Raji (cell line): ENCODE measurements around the gene LDLRAD2.

Source experiments
- POLR2A ChIP-seq: IDR thresholded peaks from 2 replicates; pipeline ENCODE4 v1.6.1; 2011; ENCODE audit warnings: low read depth, low read length, control low read depth; ENCODE audit not compliant: insufficient read depth

The LDLRAD2 gene

DNA sequence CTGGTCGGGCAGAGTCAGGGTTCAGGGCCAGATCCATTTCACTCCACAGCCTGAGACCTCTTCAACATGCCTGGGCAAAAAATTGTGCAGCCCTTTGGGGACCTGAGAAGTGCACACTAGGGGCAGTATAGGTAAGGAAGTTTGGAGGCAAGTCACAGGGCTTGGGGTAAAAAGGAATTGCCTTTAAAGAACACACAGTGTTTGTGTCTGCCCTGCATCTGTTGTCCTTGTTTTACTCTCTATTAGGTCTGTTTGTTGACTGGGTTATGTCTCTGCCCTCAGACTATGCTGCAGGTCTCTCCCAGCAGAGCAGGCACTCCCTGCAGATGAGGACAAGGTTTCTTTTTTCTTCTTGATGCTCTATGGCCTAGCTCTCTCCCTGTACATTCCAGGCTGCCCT lies 22.0 kb downstream of the LDLRAD2 start:
- TF ChIP-seq POLR2A: no peak

DNA sequence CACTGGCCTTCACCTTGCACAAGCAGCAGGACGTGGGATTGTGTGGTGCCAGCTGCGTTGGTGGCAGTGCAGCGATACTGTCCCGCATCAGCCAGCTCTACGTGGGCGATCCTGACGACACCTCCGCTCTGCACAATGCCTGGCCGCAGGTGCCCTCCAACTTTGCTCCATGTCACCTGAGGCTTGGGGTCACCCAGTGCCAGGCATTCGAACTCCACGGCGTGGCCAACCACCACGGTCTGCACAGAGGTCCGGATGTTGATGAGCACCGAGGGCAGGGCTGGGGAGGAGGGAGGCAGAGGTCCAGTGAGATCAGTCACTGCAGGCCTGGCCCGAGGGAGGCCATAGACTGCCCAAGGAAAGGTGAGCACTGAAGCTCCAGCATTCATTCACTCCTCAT lies 22.6 kb downstream of the LDLRAD2 start:
- TF ChIP-seq POLR2A: no peak

DNA sequence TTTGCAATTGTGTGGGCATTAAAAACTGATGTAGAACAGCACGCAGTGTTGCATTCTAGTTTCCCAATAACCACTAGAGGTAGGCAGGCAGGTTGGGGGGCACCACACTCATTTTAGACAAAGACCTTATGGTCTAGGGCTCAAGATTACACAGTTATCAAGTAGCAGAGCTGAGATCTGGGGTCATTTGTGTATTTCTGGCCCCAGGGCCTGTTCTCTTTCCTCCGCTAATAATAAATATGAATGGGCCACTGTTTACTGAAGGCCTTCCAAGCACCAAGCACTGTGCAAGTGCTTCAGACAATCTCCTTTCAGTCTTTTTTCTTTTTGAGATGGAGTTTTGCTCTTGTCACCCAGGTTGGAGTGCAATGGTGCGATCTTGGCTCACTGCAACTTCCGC lies 23.9 kb downstream of the LDLRAD2 start:
- TF ChIP-seq POLR2A: no peak

DNA sequence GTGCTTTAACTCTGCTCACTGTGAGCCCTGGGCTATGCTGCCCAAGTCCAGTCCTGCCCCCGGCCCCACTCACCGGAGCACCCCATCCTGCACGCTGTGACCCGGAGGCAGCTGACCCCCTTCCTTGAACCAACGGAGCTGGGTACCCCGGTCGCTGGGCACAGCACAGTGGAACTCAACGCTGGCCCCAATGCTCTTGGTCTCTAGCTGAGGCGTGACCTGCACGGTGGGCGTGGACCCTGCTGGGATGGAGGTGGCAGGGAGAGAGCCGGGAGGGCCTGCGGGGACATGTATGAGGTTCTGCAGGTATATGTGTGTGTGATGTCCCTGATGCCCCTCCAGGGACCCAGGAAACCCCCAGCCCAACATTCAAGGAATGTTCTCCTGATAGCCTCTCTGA lies 24.7 kb downstream of the LDLRAD2 start:
- no peak for TF ChIP-seq POLR2A

DNA sequence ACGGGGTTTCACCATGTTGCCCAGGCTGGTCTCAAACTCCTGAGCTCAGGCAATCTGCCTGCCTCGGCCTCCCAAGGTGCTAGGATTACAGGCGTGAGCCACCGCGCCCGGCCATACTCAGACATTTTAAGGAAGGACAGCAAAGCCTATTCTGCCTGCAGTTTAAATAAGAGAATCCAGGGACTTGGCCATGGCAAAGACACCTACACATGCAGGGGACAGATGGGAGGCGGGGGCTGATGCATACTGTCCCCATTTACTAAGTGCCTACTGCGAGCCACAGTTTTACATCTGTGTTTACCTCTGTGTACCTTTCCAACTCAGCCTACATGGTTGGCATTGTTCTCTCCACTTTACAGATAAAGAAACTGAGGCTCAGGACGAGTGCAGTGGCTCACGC lies 25.4 kb downstream of the LDLRAD2 start:
- no peak for TF ChIP-seq POLR2A

DNA sequence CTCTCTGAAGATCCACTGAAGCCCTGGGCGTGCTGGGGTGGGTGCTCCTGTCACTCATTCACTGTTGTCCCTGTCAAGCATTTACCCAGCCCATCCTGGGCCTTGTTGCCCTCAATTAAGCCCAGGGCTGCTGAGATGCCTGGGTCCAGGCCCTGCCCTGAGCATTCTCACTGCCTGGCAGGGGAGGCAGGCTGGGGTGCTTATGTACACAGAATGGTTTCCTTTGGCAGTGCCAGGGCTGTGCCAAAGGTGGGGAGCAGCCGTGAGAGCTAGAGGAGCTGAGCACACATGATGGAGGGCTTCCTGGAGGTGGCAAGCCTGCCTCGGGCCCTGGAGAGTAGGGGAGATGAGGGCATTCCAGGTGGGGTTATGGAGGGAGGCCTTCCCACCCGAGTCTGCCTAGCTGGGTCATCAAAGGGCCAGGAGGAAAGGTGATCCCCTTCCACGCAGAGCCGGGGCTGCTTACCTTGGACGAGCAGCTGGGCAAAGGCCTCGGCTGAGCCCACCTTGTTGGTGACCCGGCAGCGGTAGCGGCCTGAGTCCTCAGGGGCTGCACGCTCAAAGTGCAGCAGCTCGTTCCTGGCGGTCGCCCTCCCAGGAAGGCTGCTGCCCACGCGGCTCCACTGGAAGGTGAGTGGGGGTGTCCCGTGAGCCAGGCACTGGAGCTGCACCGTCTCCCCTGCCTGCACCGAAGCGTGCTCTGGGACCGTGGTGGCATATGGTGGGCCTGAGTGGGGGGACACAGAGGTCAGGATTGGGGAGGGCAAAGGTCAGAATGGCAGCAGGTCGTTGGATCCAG lies 26.5 kb downstream of the LDLRAD2 start:
- no peak for TF ChIP-seq POLR2A

DNA sequence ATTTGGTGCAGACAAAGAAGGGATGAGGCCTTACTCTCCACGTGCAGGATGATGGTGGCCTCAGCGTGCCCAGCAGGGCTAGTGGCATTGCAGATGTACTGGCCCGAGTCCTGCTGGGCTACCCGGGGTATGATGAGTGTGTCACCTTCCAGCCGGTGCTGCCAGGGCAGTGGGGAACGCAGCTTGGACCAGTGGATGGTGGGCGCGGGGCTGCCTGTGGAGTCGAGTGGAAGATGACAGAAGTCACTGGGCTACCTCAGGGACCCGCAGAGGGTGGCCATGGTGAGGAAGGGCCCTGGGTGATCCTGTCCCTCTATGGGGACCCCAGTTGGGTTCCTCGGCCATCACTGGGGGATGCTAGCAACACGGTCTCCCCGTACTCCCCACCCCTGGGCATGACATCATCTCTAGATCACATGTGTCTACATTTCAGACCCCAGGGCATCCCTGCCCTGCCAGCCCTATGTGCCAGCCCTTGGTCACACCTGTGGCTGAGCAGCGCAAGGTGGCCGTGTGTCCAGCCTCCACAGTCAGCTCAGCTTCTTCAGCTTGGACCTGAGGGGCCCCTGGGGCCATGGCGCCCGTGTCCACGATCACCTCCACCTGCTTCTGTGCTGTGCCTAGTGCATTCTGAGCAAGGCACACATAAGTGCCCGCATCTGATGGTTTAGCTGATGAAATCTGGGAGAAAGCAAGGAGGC lies 27.4 kb downstream of the LDLRAD2 start:
- TF ChIP-seq POLR2A: no peak

DNA sequence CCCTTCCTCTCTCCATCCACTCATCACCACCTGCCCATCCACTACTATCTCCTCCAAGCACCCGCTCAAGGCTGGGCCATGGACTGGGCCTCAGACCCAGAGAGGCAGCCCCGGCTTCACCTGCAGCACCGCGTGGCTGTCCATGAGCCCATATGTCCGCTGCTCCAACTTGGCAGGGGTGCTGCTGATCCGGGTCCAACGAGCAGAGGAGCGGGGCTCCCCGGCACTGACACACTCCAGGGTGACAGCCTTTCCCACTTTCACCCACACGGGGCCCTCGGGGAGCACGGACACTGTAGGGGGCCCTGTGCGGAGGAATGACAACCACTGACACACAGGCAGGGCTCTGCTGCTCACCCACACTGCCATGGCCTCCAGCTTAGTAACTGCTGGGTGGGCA lies 28.9 kb downstream of the LDLRAD2 start:
- no peak for TF ChIP-seq POLR2A

DNA sequence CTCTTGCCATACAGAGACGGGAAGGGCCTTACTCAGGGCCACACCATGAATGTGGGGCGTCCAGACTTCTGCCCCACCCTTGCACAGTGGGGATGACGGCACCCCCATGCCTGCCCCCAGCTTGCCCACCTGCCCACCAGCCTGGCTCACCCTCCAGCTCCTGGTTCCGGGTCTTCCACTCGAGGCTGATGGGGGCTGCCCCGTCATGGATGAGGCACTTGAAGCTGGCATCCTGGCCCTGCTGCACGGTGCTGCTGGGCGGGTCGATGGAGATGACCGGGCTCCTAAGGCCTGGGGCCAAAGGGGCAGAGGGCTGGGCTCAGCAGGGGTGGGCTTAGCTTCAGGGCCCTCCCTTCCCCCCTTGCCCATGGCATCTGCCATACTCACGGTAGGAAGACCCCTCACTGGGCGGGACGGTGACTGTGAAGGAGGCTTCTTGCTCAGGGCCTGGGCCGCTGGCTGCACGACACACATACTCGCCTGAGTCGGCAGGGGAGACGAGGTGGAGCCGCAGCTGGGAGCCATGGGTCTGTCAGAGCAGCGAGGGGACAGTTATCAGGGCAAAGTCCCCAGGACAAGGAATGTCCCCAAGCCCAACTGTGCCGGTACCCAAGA lies 29.9 kb downstream of the LDLRAD2 start:
- TF ChIP-seq POLR2A: no peak

DNA sequence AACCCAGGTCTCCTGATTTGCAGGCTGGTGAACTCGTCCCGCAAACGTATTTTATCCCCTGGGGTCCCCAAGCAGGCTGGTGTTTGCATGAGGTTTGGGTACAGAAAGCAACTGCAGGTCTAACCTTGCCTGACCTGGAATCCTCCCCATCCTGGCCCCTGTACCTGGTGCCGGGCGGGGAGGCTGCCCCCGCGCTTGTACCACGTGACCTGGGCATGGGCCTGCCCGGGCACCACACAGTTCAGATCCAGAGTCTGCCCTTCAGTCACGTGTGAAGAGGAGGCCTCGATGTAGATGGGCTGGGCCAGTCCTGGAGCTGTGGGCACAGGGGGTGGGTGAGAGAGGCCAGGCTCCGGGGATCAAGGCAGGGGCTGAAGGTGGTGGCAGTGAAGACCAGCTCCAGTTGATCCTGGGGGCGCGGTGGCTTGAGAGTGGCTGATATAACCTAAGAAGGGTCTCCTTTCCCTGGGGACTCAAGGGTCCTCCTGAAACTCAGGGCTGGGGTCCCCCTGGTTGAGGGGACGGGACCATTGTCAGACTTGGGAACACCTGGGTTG lies 30.6 kb downstream of the LDLRAD2 start:
- no peak for TF ChIP-seq POLR2A

DNA sequence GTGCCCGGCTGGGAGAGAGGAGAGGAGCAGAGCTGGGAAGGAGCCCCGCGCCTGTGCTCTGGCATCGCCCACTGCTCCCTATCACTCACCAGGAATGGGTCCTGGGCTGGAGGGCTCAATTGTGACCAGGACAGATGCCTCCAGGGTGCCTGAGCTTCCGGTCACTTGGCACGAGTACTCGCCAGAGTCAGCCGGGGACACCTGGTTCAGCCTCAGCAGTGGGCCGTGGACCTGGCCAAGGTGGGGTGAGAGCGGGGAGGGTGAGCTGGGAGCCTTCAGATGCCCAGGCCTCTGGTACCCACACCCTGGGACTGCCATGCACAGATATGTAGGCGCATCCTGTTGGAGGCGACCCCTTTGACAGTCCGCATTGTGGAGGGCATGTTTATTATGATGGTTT lies 31.1 kb downstream of the LDLRAD2 start:
- TF ChIP-seq POLR2A: no peak

DNA sequence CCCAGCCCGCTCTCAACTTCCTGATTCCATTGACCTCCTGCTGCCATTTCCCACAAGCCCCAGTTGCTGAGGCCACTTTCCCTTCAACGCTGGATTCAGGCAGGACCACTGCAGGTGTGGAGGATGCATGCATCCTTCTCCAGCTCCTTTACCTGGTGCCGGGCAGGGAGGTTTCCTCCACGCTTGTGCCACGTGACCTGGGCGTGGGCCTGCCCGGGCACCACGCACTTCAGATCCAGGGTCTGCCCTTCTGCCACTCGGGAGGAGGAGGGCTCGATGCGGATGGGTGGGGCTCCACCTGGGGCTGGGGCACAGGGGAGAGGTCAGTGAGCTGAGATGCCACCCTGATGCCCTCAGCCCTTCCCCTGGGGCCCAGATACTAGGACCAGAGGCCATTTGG lies 31.9 kb downstream of the LDLRAD2 start:
- no peak for TF ChIP-seq POLR2A

DNA sequence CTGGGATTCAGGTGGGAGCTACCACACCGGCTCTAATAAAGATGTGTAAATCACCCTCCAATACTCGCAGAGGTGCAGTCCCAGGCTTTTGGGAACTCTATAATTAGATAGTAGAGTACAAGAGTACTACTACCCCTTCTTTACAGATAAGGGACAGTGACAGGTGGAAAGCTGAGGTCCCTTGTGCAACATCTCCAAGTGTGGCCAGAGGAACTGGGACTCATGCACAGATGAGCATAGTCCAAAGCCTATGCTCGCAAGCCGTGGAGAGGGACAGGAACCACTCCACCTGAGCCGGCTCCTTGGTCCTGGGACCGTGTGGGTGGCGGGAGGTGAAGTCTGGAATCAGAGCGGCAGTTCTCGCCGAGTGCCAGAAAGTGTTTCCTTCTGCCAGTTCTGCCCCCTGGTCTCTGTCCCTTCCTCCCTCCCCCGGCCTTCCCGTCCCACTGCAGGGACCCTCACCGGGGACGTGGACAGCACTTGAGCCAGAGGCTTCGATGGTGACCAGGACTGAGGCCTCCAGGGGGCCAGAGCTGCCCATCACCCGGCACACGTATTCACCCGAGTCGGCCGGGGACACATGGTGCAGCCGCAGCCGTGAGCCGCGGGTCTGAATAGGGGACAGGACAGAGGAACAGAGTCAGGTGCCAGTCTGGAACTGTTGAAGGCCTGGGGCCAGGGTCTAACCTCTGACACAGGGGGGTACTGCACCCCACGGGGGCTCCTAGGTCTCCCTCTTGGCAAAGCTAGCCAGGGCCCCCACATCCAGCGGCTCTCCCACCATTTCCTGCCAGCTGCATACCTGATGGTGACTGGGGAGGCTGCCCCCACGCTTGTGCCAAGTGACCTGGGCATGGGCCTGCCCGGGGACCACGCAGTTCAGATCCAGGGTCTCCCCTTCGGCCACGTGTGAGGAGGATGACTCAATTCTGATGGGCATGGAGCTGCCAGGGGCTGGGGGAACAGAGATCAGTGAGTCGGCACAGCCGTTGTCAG lies 33.9 kb downstream of the LDLRAD2 start:
- no peak for TF ChIP-seq POLR2A

DNA sequence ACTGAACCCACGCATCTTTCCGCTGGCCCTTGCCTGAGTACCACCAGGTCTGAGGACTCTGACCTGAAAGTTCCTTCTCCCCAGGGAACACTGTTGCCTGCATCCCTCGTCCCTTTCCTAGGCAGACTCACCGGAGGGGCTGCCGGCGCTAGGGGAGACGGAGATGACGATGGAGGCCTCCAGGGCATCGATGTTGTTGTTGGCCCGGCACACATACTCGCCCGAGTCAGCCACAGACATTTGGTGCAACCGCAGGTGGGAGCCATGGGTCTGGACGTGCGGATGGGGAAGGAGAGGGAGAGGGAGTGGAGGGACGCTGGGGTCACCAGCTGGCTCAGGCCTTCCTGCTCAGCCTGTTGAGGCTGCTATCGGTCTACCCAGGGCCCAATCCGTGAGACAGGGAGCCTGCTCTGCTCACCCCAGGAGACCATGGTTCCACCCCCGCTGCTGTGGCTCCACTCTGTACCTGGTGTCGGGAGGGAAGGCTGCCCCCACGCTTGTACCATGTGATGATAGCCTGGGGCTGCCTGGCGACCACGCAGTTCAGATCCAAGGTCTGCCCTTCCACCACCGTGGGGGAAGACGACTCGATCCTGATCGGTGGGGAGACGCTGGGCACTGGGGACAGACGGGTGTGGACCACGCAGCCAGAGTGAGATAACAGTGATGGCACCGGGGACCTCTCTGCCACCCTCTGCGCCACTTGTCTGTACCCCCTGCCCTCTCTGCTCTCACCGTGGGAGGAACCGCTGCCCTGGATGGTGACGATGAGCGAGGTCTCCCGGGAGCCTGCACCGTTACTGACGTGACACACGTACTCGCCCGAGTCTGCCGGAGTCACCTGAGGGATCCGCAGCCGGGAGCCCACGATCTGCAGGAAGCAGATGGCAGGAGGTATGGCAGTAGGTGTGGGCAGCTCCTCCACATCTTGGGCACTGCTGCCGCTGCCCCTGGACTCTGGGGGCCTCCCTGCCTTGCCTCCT lies 35.4 kb downstream of the LDLRAD2 start:
- no peak for TF ChIP-seq POLR2A
